Measurements from ENCODE around the gene SF3B3. TPM values are rescaled to one million over a fixed set of nuclear protein-coding genes. Genes with fewer than 3 reads are reported as not detected.
A peak's percentile ranks its signal among the peaks of the same experiment; 100 is the strongest.

SF3B3 gene
- total RNA-seq (2014; rRNA removed; shearing (Covaris generic)): 140 and 195 TPM in 2 replicates
- total RNA-seq (2022): 406 and 441 TPM in 2 replicates
- Bru-seq, nascent RNA: percentile 96 among the genes with signal in this experiment
- BruChase-seq, experiment 1, labeled RNA remaining after a 6-hour chase: percentile 95 among the genes with signal in this experiment
- percentile 95 among the genes with signal in this experiment for BruChase-seq, experiment 2, labeled RNA remaining after a 2-hour chase
- long read RNA-seq, full-length matches to known transcripts: 147 of 213 reads
- long read RNA-seq, partial matches to known transcripts: 28 of 213 reads
- long read RNA-seq, other reads (novel, unspliced or antisense): 38 of 213 reads

DNA sequence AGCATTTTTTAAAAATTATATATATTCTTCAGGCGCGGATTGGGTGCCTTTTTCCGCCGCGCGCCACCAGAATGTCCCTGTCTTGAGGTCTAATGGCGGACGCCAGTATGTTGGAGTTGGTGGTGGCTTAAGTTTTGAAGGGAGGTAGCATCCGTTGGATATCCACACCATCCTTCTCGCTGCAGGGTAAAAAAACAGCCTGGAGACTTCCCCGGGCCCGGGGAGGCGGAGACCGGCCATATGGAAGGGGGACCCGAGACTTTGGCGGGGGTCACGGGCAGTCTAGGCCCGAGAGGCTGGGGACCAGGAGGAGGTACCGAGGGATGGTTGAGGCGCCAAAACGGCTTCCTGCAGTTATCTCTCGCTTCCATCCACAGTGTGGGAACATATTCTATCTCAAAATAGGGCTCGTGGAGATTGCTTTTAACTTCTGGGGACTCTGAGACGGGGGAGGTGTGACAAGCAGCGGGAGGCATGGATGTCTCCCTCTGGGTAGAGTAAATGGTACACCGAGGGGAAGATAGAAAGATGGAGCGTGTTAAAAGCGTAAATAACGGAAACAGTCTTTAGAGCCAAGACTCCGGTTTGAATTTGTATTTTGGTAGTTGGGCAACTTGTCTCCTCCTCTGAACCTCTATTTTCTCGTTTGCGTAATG is at the start of gene SF3B3:
TSS of gene SF3B3 (plus strand) at position 74 of the 656 bp plus-strand sequence. CDS start 2,841 bp downstream, outside the sequence.
- peaks cover 82% of the 10 kb centered on the region for H3K79me2 ChIP-seq (ENCODE audit: insufficient read depth, low read depth, low read length)
- peak within 1 kb of the TSS; percentile 88 for H3K27ac ChIP-seq (ENCODE audit: low read depth, low read length, poor library complexity, severe bottlenecking)
- peaks cover 54% of the 10 kb centered on the region for H3K36me3 ChIP-seq (ENCODE audit: insufficient read depth, low read length)
- ChIA-PET CTCF (ENCODE audit: unreplicated experiment) (no interaction called here), POLR2A (interaction anchor here (0.6 to 1.9 kb wide), 8 partner anchors 15 to 235 kb away, joined by 3 to 13 read pairs (median 4); partner anchors contain the start of genes AARS1 and FCSK)
- BruUV-seq (replicated peaks): no TSS peak
- peak within 1 kb of the TSS; percentile 99 for H3K4me3 ChIP-seq (ENCODE audit: low read depth, low read length, poor library complexity, severe bottlenecking)
- peaks cover 53% of the 10 kb centered on the region for H3K4me1 ChIP-seq (ENCODE audit: insufficient read depth, low read length, poor library complexity, severe bottlenecking)
- peak within 1 kb of the TSS; percentile 87 for H3K4me2 ChIP-seq (ENCODE audit: low read length)
- TF ChIP-seq, protein P1, sequence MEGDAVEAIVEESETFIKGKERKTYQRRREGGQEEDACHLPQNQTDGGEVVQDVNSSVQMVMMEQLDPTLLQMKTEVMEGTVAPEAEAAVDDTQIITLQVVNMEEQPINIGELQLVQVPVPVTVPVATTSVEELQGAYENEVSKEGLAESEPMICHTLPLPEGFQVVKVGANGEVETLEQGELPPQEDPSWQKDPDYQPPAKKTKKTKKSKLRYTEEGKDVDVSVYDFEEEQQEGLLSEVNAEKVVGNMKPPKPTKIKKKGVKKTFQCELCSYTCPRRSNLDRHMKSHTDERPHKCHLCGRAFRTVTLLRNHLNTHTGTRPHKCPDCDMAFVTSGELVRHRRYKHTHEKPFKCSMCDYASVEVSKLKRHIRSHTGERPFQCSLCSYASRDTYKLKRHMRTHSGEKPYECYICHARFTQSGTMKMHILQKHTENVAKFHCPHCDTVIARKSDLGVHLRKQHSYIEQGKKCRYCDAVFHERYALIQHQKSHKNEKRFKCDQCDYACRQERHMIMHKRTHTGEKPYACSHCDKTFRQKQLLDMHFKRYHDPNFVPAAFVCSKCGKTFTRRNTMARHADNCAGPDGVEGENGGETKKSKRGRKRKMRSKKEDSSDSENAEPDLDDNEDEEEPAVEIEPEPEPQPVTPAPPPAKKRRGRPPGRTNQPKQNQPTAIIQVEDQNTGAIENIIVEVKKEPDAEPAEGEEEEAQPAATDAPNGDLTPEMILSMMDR (conservative IDR thresholded peaks at IDR 0.05; ENCODE audit: low read length): no peak
- peak within 1 kb of the TSS; percentile 45 for H2AFZ ChIP-seq (ENCODE audit: low read length)
- intact Hi-C loops (cut with micrococcal nuclease; ENCODE audit: unreplicated experiment): loop anchor here (1.0 to 10.0 kb wide), 5 partner anchors 93 to 959 kb away; partner anchors contain the start of genes AARS1 and NFAT5
- H3K9me3 ChIP-seq (ENCODE audit: low read length): no peaks in the 10 kb centered on the region
- peak; percentile 88 for DNase-seq (ENCODE audit: low spot score)
- H3K9me2 ChIP-seq (ENCODE audit: insufficient read depth, low read length): no peaks in the 10 kb centered on the region
- peaks cover 19% of the 10 kb centered on the region for H4K20me1 ChIP-seq (ENCODE audit: insufficient read depth, low read length)

DNA sequence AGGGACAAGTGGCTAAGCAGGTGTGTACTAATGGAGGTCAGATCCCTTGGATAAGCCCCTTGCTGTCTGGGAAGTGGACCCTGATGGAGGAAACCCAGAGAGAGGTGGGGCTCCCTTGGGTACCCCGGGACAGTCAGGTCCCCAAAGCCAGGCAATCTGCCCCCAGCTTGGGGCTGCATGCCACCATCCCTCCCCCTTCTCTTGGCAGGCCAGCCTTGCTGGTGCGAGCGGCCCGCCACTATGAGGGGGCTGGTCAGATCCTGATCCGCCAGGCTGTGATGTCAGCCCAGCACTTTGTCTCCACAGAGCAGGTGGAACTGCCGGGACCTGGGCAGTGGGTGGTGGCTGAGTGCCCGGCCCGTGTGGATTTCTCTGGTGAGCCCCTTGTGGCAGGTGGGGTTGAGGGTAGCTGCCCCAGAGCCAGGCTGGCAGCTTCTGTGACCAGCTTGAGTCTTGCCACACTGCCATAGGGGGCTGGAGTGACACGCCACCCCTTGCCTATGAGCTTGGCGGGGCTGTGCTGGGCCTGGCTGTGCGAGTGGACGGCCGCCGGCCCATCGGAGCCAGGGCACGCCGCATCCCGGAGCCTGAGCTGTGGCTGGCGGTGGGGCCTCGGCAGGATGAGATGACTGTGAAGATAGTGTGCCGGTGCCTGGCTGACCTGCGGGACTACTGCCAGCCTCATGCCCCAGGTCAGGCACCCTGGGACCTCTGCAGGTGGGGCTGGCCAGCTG is 49.1 kb upstream of the SF3B3 start:
- no TSS peak for BruUV-seq (replicated peaks)
- Histone ChIP-seq H4K20me1 (ENCODE audit: insufficient read depth, low read length) (no peaks in the 10 kb centered on the region), H2AFZ (ENCODE audit: low read length) (no peak overlapping the region), H3K79me2 (ENCODE audit: insufficient read depth, low read depth, low read length) (no peaks in the 10 kb centered on the region), H3K9me2 (ENCODE audit: insufficient read depth, low read length) (no peaks in the 10 kb centered on the region), H3K9me3 (ENCODE audit: low read length) (no peaks in the 10 kb centered on the region), H3K4me1 (ENCODE audit: insufficient read depth, low read length, poor library complexity, severe bottlenecking) (no peaks in the 10 kb centered on the region), H3K4me3 (ENCODE audit: low read depth, low read length, poor library complexity, severe bottlenecking) (no peak overlapping the region), H3K36me3 (ENCODE audit: insufficient read depth, low read length) (peaks cover 13% of the 10 kb centered on the region; the same call in 1 of the 2 replicates), H3K27ac (ENCODE audit: low read depth, low read length, poor library complexity, severe bottlenecking) (no peak overlapping the region), H3K4me2 (ENCODE audit: low read length) (no peak overlapping the region)
- intact Hi-C loops (cut with micrococcal nuclease; ENCODE audit: unreplicated experiment): loop anchor here (5.0 kb wide), 1 partner anchor 92 kb away; no protein-coding TSS in a partner anchor
- POLR2A ChIA-PET: no interaction called here
- CTCF ChIA-PET (ENCODE audit: unreplicated experiment): no interaction called here
- no peak for DNase-seq (ENCODE audit: low spot score)
- TF ChIP-seq EZH2phosphoT487 (IDR thresholded peaks at IDR 0.05; ENCODE audit: borderline replicate concordance, low read depth, low read length): no peak
- TF ChIP-seq, protein P1 (conservative IDR thresholded peaks at IDR 0.05; ENCODE audit: low read length): no peak

Data from OCI-LY7 (cell line).